ENCODE results near the gene NKX1-2.

The NKX1-2 gene

GRCh38 chr10:124482876-124483275 lies 33.0 kb upstream of the NKX1-2 start:
- no peak for TF ChIP-seq CTCF (IDR thresholded peaks at IDR 0.05)

- TF ChIP-seq CTCF (IDR thresholded peaks at IDR 0.05): no peak
Measured at GRCh38 chr10:124482236-124482800, 32.5 kb upstream of the NKX1-2 start.

DNA sequence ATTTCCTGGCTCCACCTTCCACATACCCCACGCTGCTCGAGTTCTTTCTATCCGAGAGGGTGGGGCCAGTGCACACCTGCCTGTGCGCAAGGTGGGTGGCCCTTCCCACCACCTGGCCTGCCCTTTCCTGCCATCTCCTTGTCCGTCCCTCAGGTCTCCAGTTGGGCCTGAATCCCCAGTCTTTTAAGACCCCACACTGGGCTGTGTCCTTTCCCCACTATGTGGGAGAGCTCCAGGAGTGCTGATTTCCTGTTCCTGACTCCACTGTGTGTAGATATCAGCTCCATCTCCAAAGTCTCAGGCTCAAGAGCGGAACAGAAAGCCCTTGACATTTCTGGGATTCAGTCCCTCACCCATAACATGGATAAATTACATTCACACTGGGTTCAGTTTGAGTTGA lies 31.9 kb upstream of the NKX1-2 start:
- no peak for TF ChIP-seq CTCF (IDR thresholded peaks at IDR 0.05)

GRCh38 chr10:124480860-124481259 lies 31.0 kb upstream of the NKX1-2 start:
- no peak for TF ChIP-seq CTCF (IDR thresholded peaks at IDR 0.05)

DNA sequence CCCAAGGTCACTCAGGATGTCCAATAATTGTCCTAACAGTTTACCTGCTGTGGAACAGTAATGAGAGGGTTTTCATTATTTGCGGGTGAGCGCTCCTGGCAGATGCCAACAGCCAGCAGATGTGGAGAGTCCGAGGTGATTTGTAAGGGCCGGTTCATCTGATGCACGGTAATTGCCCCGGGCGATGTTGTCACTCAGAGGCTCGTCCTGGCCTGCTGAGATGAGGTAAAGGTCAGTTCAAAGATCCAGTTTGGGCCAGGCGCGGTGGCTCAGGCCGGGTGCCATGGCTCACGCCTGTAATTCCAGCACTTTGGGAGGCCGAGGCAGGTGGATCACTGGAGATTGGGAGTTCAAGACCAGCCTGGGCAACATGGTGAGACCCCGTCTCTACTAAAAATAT lies 28.7 kb upstream of the NKX1-2 start:
- TF ChIP-seq CTCF (IDR thresholded peaks at IDR 0.05): no peak

DNA sequence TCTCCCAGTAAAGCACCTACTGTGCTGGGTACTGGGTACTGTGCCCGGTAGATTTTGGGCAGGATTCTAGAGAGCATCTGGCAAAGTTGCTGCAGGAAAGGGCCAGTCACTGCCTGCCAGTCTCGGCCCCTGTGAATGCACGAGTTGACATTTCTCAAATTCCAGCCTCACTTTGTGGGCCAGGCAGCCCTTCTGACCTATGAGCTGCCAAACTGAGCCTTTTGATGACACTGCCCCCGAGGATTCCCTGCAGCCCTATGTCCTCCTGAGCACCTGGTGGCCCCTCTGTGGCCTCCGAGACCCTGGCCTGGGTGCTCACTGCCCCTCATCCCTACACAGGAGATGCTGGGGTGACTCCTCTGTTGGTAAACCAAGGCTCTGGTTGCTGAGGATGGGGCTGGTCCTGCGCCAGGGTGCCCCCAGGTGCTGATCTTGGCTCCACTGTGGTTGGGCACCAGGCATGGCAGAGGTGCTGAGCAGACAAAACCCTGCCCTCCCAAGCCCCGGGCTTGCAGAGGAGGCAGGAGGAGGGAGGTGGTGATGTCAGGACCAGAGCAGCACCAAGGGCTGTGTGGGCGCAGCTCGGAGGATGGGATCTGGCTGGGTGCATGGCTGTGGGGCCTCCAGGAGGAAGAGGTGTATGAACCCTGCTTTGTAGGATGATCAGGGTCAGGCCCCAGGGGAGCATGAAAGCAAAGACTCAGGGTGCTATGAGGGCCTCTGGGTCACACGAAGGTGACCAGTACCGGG lies 28.0 kb upstream of the NKX1-2 start:
- no peak for TF ChIP-seq CTCF (IDR thresholded peaks at IDR 0.05)

DNA sequence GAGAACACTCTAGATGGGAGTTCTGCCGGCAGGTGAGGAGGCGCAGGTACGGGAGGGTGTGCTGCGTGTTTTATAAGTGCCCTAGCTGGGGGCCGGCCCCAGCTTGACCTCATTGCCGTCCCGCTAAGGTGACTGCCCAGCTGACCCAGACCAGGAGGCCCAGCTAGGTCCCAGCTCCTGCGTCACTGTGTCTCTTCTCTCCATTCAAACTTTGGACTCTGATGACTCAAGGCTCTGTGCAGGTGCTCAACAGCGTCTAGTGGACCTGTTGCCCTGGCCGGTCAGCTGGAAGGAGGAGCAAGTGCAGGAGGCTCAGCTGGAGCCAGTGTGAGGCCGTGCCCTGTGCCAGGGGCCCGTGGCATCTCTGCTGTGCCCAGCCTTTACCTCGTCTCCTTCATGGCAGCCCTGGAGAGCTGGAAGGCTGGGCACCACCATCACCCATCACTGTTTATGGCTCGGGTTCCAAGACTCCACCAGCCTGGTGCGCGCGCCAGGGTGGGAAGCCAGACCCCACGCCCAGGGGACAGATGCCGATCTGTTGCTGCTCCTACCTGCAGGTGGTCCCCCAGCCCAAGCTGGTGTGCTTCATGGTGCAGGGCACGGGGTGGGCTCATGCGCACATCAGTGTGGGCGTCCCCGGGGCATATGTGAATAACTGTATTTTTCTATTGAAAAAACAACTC lies 26.3 kb upstream of the NKX1-2 start:
- TF ChIP-seq CTCF (IDR thresholded peaks at IDR 0.05): no peak

Measured in LNCAP (cell line).